Karpas-422 (cell line): ENCODE measurements around the gene SLBP. TPM values are rescaled to one million over a fixed set of nuclear protein-coding genes. Genes with fewer than 3 reads are reported as not detected.

Experiments
- DNase-seq: peaks from one replicate; pipeline ENCODE4 v3.0.0-alpha.2; 2015
- H2AFZ ChIP-seq: fragments of 200-600 bp; sonication (generic); 2 replicates; pipeline ENCODE4 v1.6.1; 2014; ENCODE audit warnings: antibody characterized with exemption, low read length, mixed read lengths
- H3K27ac ChIP-seq: fragments of 200-600 bp; sonication (generic); 2 replicates; pipeline ENCODE4 v1.5.1; 2014; ENCODE audit warnings: mild to moderate bottlenecking, low read length, moderate library complexity
- H3K27me3 ChIP-seq: fragments of 200-600 bp; sonication (generic); 2 replicates; pipeline ENCODE4 v1.6.1; 2014; ENCODE audit warnings: low read length, mixed read lengths
- H3K36me3 ChIP-seq: fragments of 200-600 bp; sonication (generic); 2 replicates; pipeline ENCODE4 v1.6.1; 2014; ENCODE audit warnings: low read length, mixed read lengths; ENCODE audit not compliant: insufficient read depth
- H3K4me1 ChIP-seq: fragments of 200-600 bp; sonication (generic); 2 replicates; pipeline ENCODE4 v1.6.1; 2014; ENCODE audit warnings: mild to moderate bottlenecking, low read length, mixed read lengths
- H3K4me2 ChIP-seq: fragments of 200-600 bp; sonication (generic); 2 replicates; pipeline ENCODE4 v1.6.1; 2014; ENCODE audit warnings: low read length, low read depth, mild to moderate bottlenecking; ENCODE audit not compliant: poor library complexity, severe bottlenecking
- H3K4me3 ChIP-seq: fragments of 200-600 bp; sonication (generic); 2 replicates; pipeline ENCODE4 v1.5.1; 2014; ENCODE audit warnings: mild to moderate bottlenecking, antibody characterized with exemption, low read length, mixed read lengths
- H3K79me2 ChIP-seq: fragments of 200-600 bp; sonication (generic); 2 replicates; pipeline ENCODE4 v1.6.1; 2014; ENCODE audit warnings: mild to moderate bottlenecking, low read length, mixed read lengths
- H3K9ac ChIP-seq: fragments of 200-600 bp; sonication (generic); 2 replicates; pipeline ENCODE4 v1.6.0; 2014; ENCODE audit warnings: low read length
- H3K9me2 ChIP-seq: fragments of 200-600 bp; sonication (generic), shearing (Covaris generic); replicated peaks from 2 replicates; pipeline ENCODE4 v1.6.0; 2014; ENCODE audit warnings: mild to moderate bottlenecking, low read length, moderate library complexity; ENCODE audit not compliant: insufficient read depth
- H3K9me3 ChIP-seq: fragments of 300-700, 200-600 bp; sonication (generic); 2 replicates; pipeline ENCODE4 v1.6.1; 2014; ENCODE audit warnings: low read length, mixed read lengths
- H4K20me1 ChIP-seq: fragments of 200-600 bp; sonication (generic); 2 replicates; pipeline ENCODE4 v1.6.1; 2014; ENCODE audit warnings: mild to moderate bottlenecking, antibody characterized with exemption, low read length, low read depth; ENCODE audit not compliant: insufficient read depth
- total RNA-seq: library from RNA; depleted of rRNA; stranded (reverse); fragments of >200 nt; shearing (Covaris generic); gene quantifications from 2 replicates; pipeline ENCODE4 v1.2.3, GENCODE V29; 2014; ENCODE audit warnings: low replicate concordance

SLBP gene
- total RNA-seq, 1 experiment from 2014 or later: 82.1 TPM

DNA sequence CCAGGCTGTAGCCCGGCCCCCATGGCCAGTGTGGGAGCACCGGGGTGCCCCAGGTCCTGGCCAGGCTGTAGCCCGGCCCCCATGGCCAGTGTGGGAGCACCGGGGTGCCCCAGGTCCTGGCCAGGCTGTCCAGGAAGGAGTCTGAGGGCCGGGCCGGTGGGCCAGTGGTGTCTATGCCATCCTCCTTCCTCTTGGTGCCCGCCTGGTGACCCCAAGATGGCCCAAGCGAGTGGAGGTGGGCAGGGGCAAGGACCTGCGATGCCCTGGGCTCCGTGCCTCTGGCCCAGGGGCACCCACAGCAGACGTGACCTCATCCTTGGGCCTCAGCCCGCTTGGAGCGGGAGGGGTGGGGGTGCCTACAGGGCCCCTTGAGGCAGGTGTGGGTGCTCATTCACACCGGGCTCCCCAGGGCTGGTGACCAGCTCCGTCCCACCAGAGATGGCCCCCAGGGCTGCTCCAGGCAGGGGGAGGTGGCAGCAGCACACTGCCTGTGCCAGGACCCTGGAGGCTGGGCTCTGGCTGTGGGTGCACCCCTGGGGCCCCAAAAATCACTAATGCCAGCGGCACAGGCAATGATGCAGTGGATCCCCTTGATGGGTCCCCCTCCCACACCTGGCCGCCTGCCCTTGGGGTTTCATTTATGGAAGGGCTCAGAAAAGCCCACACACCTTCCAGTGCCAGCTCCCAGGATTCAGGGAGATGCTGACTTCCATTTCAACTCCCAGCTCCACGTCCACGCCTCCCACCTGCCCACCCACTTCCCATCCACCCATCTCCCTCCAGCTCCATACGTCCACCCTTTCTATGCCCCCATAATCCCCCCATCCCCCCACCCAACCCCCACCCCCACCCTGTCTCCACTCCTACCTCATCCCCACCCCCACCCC, 45.0 kb upstream of the SLBP start:
- H3K9ac ChIP-seq: no peak overlapping the region
- no peak overlapping the region for H3K27ac ChIP-seq
- H3K27me3 ChIP-seq: no peaks in the 10 kb centered on the region

GRCh38 chr4:1756079-1756478, 44.0 kb upstream of the SLBP start:
- Histone ChIP-seq H3K9me2 (no peaks in the 10 kb centered on the region), H3K79me2 (no peaks in the 10 kb centered on the region), H3K4me3 (no peak overlapping the region), H3K27me3 (no peaks in the 10 kb centered on the region), H3K27ac (no peak overlapping the region), H3K9me3 (no peaks in the 10 kb centered on the region), H2AFZ (no peak overlapping the region), H4K20me1 (no peaks in the 10 kb centered on the region), H3K9ac (no peak overlapping the region), H3K36me3 (no peaks in the 10 kb centered on the region), H3K4me1 (peaks cover 14% of the 10 kb centered on the region), H3K4me2 (no peak overlapping the region)
- DNase-seq: no peak

More for the DNA sequence above, 45.0 kb upstream of the SLBP start:
- no peaks in the 10 kb centered on the region for H3K79me2 ChIP-seq
- H3K4me1 ChIP-seq: peaks cover 13% of the 10 kb centered on the region
- no peak overlapping the region for H3K4me3 ChIP-seq
- no peak overlapping the region for H3K4me2 ChIP-seq
- H2AFZ ChIP-seq: no peak overlapping the region
- H3K36me3 ChIP-seq: no peaks in the 10 kb centered on the region
- no peaks in the 10 kb centered on the region for H3K9me3 ChIP-seq
- no peaks in the 10 kb centered on the region for H4K20me1 ChIP-seq
- DNase-seq: no peak
- no peaks in the 10 kb centered on the region for H3K9me2 ChIP-seq

DNA sequence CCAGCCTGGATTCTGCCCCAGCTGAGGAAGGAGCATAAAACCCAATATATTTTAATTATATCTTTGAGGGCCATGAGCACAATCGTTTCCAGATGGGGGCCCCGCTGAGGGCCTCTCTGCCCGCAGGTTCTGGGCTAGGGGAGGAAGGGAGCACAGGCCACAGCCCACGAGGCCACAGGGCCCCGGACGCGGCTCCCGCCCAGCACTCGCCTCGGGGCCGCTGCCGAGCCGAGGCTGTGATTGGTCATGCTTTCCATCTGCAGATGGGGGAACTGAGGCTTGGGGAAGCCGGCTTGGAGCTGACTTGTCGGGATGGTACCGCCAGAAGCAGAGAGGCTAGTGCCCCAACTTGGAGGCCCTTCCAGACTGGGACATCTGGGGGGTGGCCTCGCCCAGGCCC, 43.2 kb upstream of the SLBP start:
- Histone ChIP-seq H3K4me1 (peaks cover 14% of the 10 kb centered on the region), H3K79me2 (no peaks in the 10 kb centered on the region), H3K9me2 (no peaks in the 10 kb centered on the region), H3K9me3 (no peaks in the 10 kb centered on the region), H3K27ac (no peak overlapping the region), H2AFZ (no peak overlapping the region), H3K9ac (no peak overlapping the region), H3K4me3 (no peak overlapping the region), H4K20me1 (no peaks in the 10 kb centered on the region), H3K27me3 (no peaks in the 10 kb centered on the region), H3K4me2 (no peak overlapping the region), H3K36me3 (no peaks in the 10 kb centered on the region)
- DNase-seq: no peak

DNA sequence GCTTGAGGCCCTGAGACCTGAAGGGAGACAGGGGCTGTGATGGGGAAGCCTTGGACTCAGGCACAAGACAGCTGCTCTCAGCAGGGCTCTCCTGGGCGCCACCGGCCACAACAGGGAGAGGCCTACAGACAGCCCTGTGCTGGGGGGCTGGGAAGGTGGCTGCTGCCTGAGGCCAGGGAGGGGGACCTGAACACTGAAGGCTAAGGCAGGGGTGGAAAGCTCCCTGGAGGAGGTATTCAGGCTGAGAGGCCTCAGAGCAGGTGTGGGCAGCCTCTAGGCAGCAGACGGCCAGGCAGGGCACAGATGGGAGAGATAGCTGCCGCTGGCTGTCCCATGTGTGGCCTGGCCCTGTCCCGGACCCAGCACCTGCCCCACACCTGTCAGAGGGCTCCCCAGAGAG, 42.2 kb upstream of the SLBP start:
- no peaks in the 10 kb centered on the region for H3K79me2 ChIP-seq
- DNase-seq: no peak
- no peak overlapping the region for H2AFZ ChIP-seq
- peaks cover 14% of the 10 kb centered on the region for H3K4me1 ChIP-seq
- no peak overlapping the region for H3K27ac ChIP-seq
- H3K4me2 ChIP-seq: no peak overlapping the region
- no peaks in the 10 kb centered on the region for H4K20me1 ChIP-seq
- H3K9ac ChIP-seq: no peak overlapping the region
- H3K4me3 ChIP-seq: no peak overlapping the region
- no peaks in the 10 kb centered on the region for H3K9me2 ChIP-seq
- H3K9me3 ChIP-seq: no peaks in the 10 kb centered on the region
- no peaks in the 10 kb centered on the region for H3K36me3 ChIP-seq
- no peaks in the 10 kb centered on the region for H3K27me3 ChIP-seq

- Histone ChIP-seq H3K4me3 (no peak overlapping the region), H3K9ac (no peak overlapping the region), H3K27me3 (no peaks in the 10 kb centered on the region), H3K9me3 (no peaks in the 10 kb centered on the region), H4K20me1 (no peaks in the 10 kb centered on the region), H3K4me2 (no peak overlapping the region), H3K9me2 (no peaks in the 10 kb centered on the region), H3K36me3 (no peaks in the 10 kb centered on the region), H2AFZ (no peak overlapping the region), H3K4me1 (peaks cover 14% of the 10 kb centered on the region), H3K79me2 (no peaks in the 10 kb centered on the region), H3K27ac (no peak overlapping the region)
- DNase-seq: no peak
Measured at GRCh38 chr4:1753697-1754311, 41.7 kb upstream of the SLBP start.

- no peak overlapping the region for H2AFZ ChIP-seq
- H3K79me2 ChIP-seq: no peaks in the 10 kb centered on the region
- no peak overlapping the region for H3K9ac ChIP-seq
- no peaks in the 10 kb centered on the region for H3K9me2 ChIP-seq
- H3K4me3 ChIP-seq: no peak overlapping the region
- H3K27ac ChIP-seq: no peak overlapping the region
- no peak overlapping the region for H3K4me2 ChIP-seq
- peaks cover 14% of the 10 kb centered on the region for H3K4me1 ChIP-seq
- H3K9me3 ChIP-seq: no peaks in the 10 kb centered on the region
- H3K36me3 ChIP-seq: no peaks in the 10 kb centered on the region
- DNase-seq: no peak
- no peaks in the 10 kb centered on the region for H3K27me3 ChIP-seq
- no peaks in the 10 kb centered on the region for H4K20me1 ChIP-seq
Measured at GRCh38 chr4:1753294-1753696, 41.2 kb upstream of the SLBP start.

- H3K27ac ChIP-seq: no peak overlapping the region
- no peaks in the 10 kb centered on the region for H3K9me3 ChIP-seq
- H3K4me1 ChIP-seq: peaks cover 14% of the 10 kb centered on the region
- H3K4me3 ChIP-seq: no peak overlapping the region
- no peaks in the 10 kb centered on the region for H3K79me2 ChIP-seq
- peak overlapping the region; percentile 7 for H3K4me2 ChIP-seq
- no peak overlapping the region for H3K9ac ChIP-seq
- no peak overlapping the region for H2AFZ ChIP-seq
- no peaks in the 10 kb centered on the region for H3K9me2 ChIP-seq
- H3K27me3 ChIP-seq: no peaks in the 10 kb centered on the region
- DNase-seq: no peak
- H4K20me1 ChIP-seq: 0 out of 2 replicates have a peak, but pooled peaks cover 3% of the 10 kb centered on the region
- H3K36me3 ChIP-seq: no peaks in the 10 kb centered on the region
Measured at GRCh38 chr4:1752284-1753041, 40.3 kb upstream of the SLBP start.

DNA sequence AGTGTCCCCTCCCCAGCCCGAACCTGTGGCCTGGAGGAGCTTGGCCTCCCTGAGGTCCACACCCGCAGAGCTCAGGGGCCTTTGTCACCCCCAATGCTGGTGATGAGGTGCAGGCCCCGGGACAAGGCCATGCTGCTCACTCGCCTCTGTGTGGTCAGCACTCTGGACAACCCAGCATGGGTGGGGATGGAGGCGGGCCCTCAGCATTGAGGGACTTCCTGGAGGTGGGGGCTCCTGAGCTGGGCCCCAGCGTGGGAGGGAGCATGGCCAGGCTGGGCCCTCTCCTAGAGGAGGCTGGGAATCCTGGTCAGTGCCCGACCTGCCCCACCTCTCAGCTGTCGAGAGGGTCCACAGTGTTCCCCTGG, 39.8 kb upstream of the SLBP start:
- Histone ChIP-seq H3K4me3 (no peak overlapping the region), H3K9me2 (no peaks in the 10 kb centered on the region), H3K4me2 (no peak overlapping the region), H2AFZ (no peak overlapping the region), H3K4me1 (peaks cover 14% of the 10 kb centered on the region), H3K27ac (no peak overlapping the region), H3K79me2 (no peaks in the 10 kb centered on the region), H3K27me3 (no peaks in the 10 kb centered on the region), H3K36me3 (no peaks in the 10 kb centered on the region), H3K9me3 (no peaks in the 10 kb centered on the region), H4K20me1 (0 out of 2 replicates have a peak, but pooled peaks cover 8% of the 10 kb centered on the region), H3K9ac (no peak overlapping the region)
- no peak for DNase-seq
